MG63 (cell line): Measurements from ENCODE around the gene KCNJ10. TPM values are rescaled to one million over a fixed set of nuclear protein-coding genes. Genes with fewer than 3 reads are reported as not detected.
A peak's percentile ranks its signal among the peaks of the same experiment; 100 is the strongest.
"Not testable (repeated sequence)": the region's sequence is repeated elsewhere in the genome, so short reads cannot be mapped to it uniquely, and the experiment has no call there.

ENCODE experiments used
- DNase-seq: peaks from one replicate; pipeline ENCODE4 v3.0.0-alpha.2; 2020
- H3K27me3 ChIP-seq: fragments of 250-450 bp; sonication (Bioruptor Pico); 2 replicates; pipeline ENCODE4 v1.5.1; 2020; ENCODE audit warnings: mild to moderate bottlenecking, moderate library complexity
- H3K36me3 ChIP-seq: fragments of 250-450 bp; sonication (Bioruptor Pico); 2 replicates; pipeline ENCODE4 v1.5.1; 2020; ENCODE audit warnings: mild to moderate bottlenecking, moderate library complexity
- H3K4me3 ChIP-seq: fragments of 250-450 bp; sonication (Bioruptor Pico); 2 replicates; pipeline ENCODE4 v1.5.1; 2020; ENCODE audit warnings: mild to moderate bottlenecking, moderate library complexity
- H3K9me3 ChIP-seq: fragments of 250-450 bp; sonication (Bioruptor Pico); 2 replicates; pipeline ENCODE4 v1.5.1; 2020; ENCODE audit warnings: mild to moderate bottlenecking, moderate library complexity
- total RNA-seq: library from RNA; depleted of rRNA; stranded (reverse); fragments of >200 nt; shearing (Covaris generic); gene quantifications from 2 replicates; pipeline ENCODE4 v1.2.3, GENCODE V29; 2014; ENCODE audit warnings: low replicate concordance; rRNA removed

The KCNJ10 gene
- not detected in 2 replicates for total RNA-seq

GRCh38 chr1:160069460-160070231 lies at the start of gene KCNJ10:
Gene KCNJ10 (minus strand): TSS chr1:160070160. CDS start chr1:160042532, 27,628 bp downstream.
- H3K4me3 ChIP-seq: peak within 1 kb of the TSS; percentile 41
- peaks cover 4% of the 10 kb centered on the region for H3K27me3 ChIP-seq
- H3K36me3 ChIP-seq: no peaks in the 10 kb centered on the region
- H3K9me3 ChIP-seq: no peaks in the 10 kb centered on the region
- DNase-seq: no peak

GRCh38 chr1:160118928-160119327 lies 49.0 kb upstream of the KCNJ10 start:
- no peaks in the 10 kb centered on the region for H3K27me3 ChIP-seq
- H3K4me3 ChIP-seq: no peak overlapping the region
- no peaks in the 10 kb centered on the region for H3K9me3 ChIP-seq
- H3K36me3 ChIP-seq: no peaks in the 10 kb centered on the region
- no peak for DNase-seq

GRCh38 chr1:160117709-160118183 lies 47.8 kb upstream of the KCNJ10 start:
- DNase-seq: peak; percentile 73
- H3K9me3 ChIP-seq: no peaks in the 10 kb centered on the region
- no peaks in the 10 kb centered on the region for H3K36me3 ChIP-seq
- H3K27me3 ChIP-seq: no peaks in the 10 kb centered on the region
- no peak overlapping the region for H3K4me3 ChIP-seq

DNA sequence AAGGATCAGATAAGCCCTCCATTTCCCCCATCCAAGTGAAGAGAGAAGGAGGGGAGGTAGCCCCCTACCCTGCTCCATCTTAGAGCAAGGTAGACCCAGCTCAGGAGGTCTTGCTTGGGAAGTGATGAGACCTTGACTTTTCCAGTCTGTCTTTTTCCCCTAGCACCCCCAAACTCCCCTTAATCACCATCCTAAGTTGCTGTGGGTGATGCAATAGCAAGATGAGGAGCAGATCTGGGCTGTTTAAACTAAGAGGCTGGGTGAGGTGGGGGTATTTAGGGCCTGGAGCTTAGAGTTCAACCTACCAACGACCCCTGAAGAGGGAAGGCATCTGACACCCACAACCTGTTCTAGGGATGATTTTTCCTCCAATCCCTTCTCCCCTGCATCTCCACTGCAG lies 47.3 kb upstream of the KCNJ10 start:
- Histone ChIP-seq H3K27me3 (no peaks in the 10 kb centered on the region), H3K36me3 (no peaks in the 10 kb centered on the region), H3K4me3 (no peak overlapping the region), H3K9me3 (no peaks in the 10 kb centered on the region)
- no peak for DNase-seq

DNA sequence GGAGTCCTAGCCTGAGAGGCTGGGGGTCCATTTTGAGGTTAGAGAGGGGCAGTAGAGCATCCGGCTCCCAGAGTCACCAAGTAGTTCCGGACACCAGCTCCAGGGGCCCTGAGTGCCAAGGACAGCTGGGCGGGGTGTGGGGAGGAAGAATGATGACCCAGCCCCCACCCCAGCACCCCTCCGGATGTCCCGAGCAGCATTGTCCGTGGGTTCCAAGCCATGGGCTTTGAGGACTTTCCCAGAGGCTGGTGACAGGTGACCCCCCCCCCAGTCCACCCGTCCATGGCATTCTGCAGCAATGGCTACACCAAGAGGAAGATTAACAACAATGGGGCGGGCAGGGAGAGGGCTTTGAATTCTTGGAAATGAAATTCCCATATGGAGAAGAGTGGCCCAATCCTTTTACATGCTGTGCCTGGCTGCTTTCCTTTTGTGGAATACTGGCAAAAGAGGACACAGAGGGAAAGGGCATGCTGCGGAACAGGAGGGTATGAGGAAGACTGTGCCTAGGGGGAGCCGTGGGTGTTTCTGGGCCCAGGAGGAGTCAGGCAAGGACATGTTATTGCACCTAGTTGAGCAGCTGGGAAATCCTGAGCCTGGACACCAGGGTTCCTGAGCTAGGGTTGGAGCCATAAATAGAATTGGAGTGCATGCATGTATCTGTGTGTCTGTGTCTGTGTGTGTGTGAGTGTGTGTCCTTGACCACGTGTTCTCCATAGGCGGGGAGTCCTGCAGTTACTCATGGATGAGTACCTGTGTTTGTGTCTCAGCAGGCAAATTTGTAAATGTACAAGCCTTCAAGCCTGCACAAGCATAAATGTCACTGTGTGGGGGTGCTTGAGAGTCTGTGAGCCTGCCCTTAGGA lies 46.6 kb upstream of the KCNJ10 start:
- no peaks in the 10 kb centered on the region for H3K27me3 ChIP-seq
- DNase-seq: no peak
- H3K36me3 ChIP-seq: no peaks in the 10 kb centered on the region
- H3K4me3 ChIP-seq: no peak overlapping the region
- H3K9me3 ChIP-seq: no peaks in the 10 kb centered on the region

GRCh38 chr1:160115545-160116282 lies 45.8 kb upstream of the KCNJ10 start, which contains the start of gene ATP1A2:
Gene ATP1A2 (plus strand): TSS chr1:160115759. CDS start chr1:160115862, 103 bp downstream.
- no peak for DNase-seq

GRCh38 chr1:160114085-160114484 lies 44.1 kb upstream of the KCNJ10 start:
- no peaks in the 10 kb centered on the region for H3K27me3 ChIP-seq
- no peaks in the 10 kb centered on the region for H3K36me3 ChIP-seq
- no peak for DNase-seq
- no peak overlapping the region for H3K4me3 ChIP-seq
- no peaks in the 10 kb centered on the region for H3K9me3 ChIP-seq

More at GRCh38 chr1:160115545-160116282, 45.8 kb upstream of the KCNJ10 start, which contains the start of gene ATP1A2:
- H3K9me3 ChIP-seq: no peaks in the 10 kb centered on the region
- no peaks in the 10 kb centered on the region for H3K36me3 ChIP-seq
- no peaks in the 10 kb centered on the region for H3K27me3 ChIP-seq
- H3K4me3 ChIP-seq: no peak within 1 kb of the TSS

DNA sequence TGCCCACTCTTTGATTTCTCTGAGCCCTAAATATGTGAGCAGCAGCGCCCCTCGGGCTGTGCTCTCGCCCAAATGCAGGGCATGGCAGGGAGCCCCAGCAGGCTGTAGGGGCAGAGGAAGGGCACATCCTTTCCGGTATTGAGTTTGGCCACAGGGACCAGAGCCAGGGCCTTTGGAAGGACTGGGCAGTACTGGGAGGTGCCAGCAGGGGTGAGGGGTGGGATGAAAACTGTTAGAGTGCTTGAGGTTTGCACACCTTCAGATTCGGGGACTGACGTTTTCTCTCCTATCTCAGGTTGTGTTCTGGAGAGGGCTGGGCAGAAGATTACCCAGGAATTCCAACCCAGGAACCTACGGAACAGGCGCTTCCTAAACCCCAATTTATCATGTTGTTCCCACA lies 43.4 kb upstream of the KCNJ10 start:
- no peak overlapping the region for H3K4me3 ChIP-seq
- no peaks in the 10 kb centered on the region for H3K36me3 ChIP-seq
- H3K9me3 ChIP-seq: no peaks in the 10 kb centered on the region
- H3K27me3 ChIP-seq: no peaks in the 10 kb centered on the region
- DNase-seq: peak; percentile 37

- Histone ChIP-seq H3K4me3 (no peak overlapping the region), H3K36me3 (no peaks in the 10 kb centered on the region), H3K9me3 (no peaks in the 10 kb centered on the region), H3K27me3 (no peaks in the 10 kb centered on the region)
- DNase-seq: no peak
These were observed 42.4 kb upstream of the KCNJ10 start for GRCh38 chr1:160112357-160112756.

DNA sequence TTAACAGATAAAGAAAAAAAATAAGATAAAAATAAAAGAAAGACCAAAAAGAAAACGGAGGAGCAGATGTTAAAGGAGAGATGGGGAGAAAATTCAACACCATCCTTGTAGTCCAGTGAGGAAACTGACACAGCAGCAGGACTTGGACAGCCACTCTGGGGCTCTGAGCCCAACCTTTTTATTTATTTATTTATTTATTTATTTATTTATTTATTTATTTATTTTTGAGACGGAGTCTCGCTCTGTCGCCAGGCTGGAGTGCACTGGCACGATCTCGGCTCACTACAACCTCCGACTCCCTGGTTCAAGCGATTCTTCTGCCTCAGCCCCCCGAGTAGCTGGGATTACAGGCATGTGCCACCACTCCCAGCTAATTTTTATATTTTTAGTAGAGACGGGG lies 41.5 kb upstream of the KCNJ10 start:
- H3K4me3 ChIP-seq, DNase-seq, H3K36me3 ChIP-seq, H3K27me3 ChIP-seq, H3K9me3 ChIP-seq: not testable (repeated sequence)

DNA sequence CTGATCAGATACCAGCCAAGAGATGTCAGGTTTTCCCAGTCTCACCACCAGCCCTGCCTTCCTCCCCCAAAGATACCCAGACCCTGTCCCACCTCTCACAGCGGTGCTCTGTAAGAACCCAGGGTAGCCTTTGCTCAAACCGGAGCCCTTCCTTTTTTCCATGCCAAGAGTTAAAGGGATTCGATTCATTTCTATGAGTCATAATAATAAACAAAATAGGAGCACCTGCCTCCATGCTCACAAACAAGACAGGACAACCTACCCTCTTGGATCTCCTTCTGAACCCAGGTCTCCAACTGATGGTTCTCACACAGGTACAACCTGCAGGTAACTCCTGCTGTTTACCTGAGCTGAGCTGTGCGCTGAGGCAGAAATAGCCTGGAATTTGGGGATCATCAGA lies 39.7 kb upstream of the KCNJ10 start:
- no peaks in the 10 kb centered on the region for H3K36me3 ChIP-seq
- DNase-seq: no peak
- H3K27me3 ChIP-seq: no peaks in the 10 kb centered on the region
- no peaks in the 10 kb centered on the region for H3K9me3 ChIP-seq
- no peak overlapping the region for H3K4me3 ChIP-seq

- Histone ChIP-seq H3K27me3 (no peaks in the 10 kb centered on the region), H3K36me3 (no peaks in the 10 kb centered on the region), H3K4me3 (no peak overlapping the region), H3K9me3 (no peaks in the 10 kb centered on the region)
- no peak for DNase-seq
These were observed 39.1 kb upstream of the KCNJ10 start for GRCh38 chr1:160108888-160109662.

GRCh38 chr1:160107512-160107911 lies 37.6 kb upstream of the KCNJ10 start:
- H3K9me3 ChIP-seq: no peaks in the 10 kb centered on the region
- H3K36me3 ChIP-seq: no peaks in the 10 kb centered on the region
- DNase-seq: no peak
- no peaks in the 10 kb centered on the region for H3K27me3 ChIP-seq
- H3K4me3 ChIP-seq: no peak overlapping the region

DNA sequence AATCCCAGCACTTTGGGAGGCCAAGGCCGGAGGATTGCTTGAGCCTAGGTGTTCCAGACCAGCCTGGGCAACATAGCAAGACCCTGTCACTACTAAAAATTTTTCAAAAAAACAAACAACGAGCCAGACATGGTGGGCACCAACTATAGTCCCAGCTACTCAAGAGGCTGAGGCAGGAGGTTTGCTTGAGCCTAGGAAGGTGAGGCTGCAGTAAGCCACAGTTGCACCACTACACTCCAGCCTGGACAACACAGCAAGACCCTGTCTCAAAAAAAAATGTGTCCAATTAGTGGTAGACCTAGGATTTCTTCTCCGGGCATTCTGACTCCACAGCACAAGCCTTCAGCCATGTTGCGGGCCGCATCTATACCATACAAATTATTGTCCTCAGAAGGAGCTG lies 35.2 kb upstream of the KCNJ10 start:
- Histone ChIP-seq H3K27me3 (no peaks in the 10 kb centered on the region), H3K9me3 (no peaks in the 10 kb centered on the region), H3K4me3 (no peak overlapping the region), H3K36me3 (no peaks in the 10 kb centered on the region)
- DNase-seq: no peak

DNA sequence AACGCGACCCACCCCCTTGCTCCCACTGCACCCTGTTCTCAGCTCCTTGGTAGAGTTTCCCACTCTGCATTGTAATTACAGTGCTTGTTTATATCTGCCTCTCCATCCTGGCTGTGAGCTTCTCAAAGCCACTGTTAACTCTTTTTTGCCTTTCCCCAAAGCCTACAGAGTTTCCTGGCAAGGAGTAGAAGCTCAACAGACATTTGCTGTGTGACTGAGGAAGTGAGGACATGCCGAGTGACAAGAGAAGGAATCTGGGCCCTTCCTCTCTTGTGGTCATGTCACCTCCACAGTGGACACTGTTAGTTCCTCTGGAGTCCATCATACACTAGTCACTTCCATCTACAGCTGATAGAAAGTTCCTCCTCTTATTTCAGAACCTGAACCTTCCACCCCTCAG lies 34.5 kb upstream of the KCNJ10 start:
- Histone ChIP-seq H3K4me3 (no peak overlapping the region), H3K9me3 (no peaks in the 10 kb centered on the region), H3K36me3 (no peaks in the 10 kb centered on the region), H3K27me3 (no peaks in the 10 kb centered on the region)
- no peak for DNase-seq
